SK-N-SH treated with all-trans-retinoic acid at 6 μM for 48 hours (cell line): ENCODE results near the gene WARS2.

Experiments used
- ATAC-seq: fragments of 200-7000 bp; cut with Tn5 transposase; 3 replicates; pipeline ENCODE4 v1.9.1; 2020; ENCODE audit warnings: mild to moderate bottlenecking, moderate library complexity
- ARNTL ChIP-seq: fragments of 450-650 bp; formaldehyde crosslinking; IDR thresholded peaks from 2 replicates; pipeline ENCODE4 v1.5.0; 2020; ENCODE audit warnings: low read depth, mild to moderate bottlenecking, moderate library complexity, borderline replicate concordance
- BACH2 ChIP-seq: fragments of 250-450 bp; sonication (Bioruptor Pico); IDR thresholded peaks from 2 replicates; pipeline ENCODE4 v1.9.0; 2021; ENCODE audit warnings: mild to moderate bottlenecking, borderline replicate concordance
- CSDC2 ChIP-seq: fragments of 250-450 bp; sonication (Bioruptor Pico); IDR thresholded peaks from 2 replicates; pipeline ENCODE4 v1.5.0; 2020; ENCODE audit warnings: mild to moderate bottlenecking, moderate library complexity
- ESRRG ChIP-seq: fragments of 250-450 bp; sonication (Bioruptor Pico); IDR thresholded peaks from 2 replicates; pipeline ENCODE4 v1.6.1; 2021; ENCODE audit warnings: mild to moderate bottlenecking
- GLIS3 ChIP-seq: fragments of 250-450 bp; sonication (Bioruptor Pico); IDR thresholded peaks from 2 replicates; pipeline ENCODE4 v1.5.0; 2020; ENCODE audit warnings: mild to moderate bottlenecking, moderate library complexity
- ISL1 ChIP-seq: fragments of 250-450 bp; sonication (Bioruptor Pico); IDR thresholded peaks from 2 replicates; pipeline ENCODE4 v2.1.2; 2022; ENCODE audit warnings: mild to moderate bottlenecking, moderate library complexity
- OSR1 ChIP-seq: fragments of 250-450 bp; sonication (Bioruptor Pico); IDR thresholded peaks from 2 replicates; pipeline ENCODE4 v1.8.0; 2022; ENCODE audit warnings: moderate library complexity, mild to moderate bottlenecking, inconsistent platforms
- PPARA ChIP-seq: fragments of 250-450 bp; sonication (Bioruptor Pico); IDR thresholded peaks from 2 replicates; pipeline ENCODE4 v1.5.0; 2020; ENCODE audit warnings: mild to moderate bottlenecking, borderline replicate concordance
- RARB ChIP-seq: fragments of 250-450 bp; sonication (Bioruptor Pico); IDR thresholded peaks from 2 replicates; pipeline ENCODE4 v1.8.0; 2021; ENCODE audit warnings: mild to moderate bottlenecking, moderate library complexity
- SNAI2 ChIP-seq: fragments of 250-450 bp; sonication (Bioruptor Pico); IDR thresholded peaks from 2 replicates; pipeline ENCODE4 v1.5.0; 2020; ENCODE audit warnings: mild to moderate bottlenecking, moderate library complexity
- TCF4 ChIP-seq: fragments of 250-450 bp; sonication (Bioruptor Pico); IDR thresholded peaks from 2 replicates; pipeline ENCODE4 v1.8.0; 2021; ENCODE audit warnings: mild to moderate bottlenecking, moderate library complexity, borderline replicate concordance
- TOX ChIP-seq: fragments of 250-450 bp; sonication (Bioruptor Pico); IDR thresholded peaks from 2 replicates; pipeline ENCODE4 v1.8.0; 2021; ENCODE audit warnings: mild to moderate bottlenecking, moderate library complexity, borderline replicate concordance
- ZC3H10 ChIP-seq: fragments of 250-450 bp; sonication (Bioruptor Pico); IDR thresholded peaks from 2 replicates; pipeline ENCODE4 v1.5.1; 2021; ENCODE audit warnings: mild to moderate bottlenecking, moderate library complexity
- ZFP3 ChIP-seq: fragments of 250-450 bp; sonication (Bioruptor Pico); IDR thresholded peaks from 2 replicates; pipeline ENCODE4 v1.5.0; 2020; ENCODE audit warnings: mild to moderate bottlenecking, moderate library complexity
- ZFP30 ChIP-seq: fragments of 450-650 bp; formaldehyde crosslinking; IDR thresholded peaks from 2 replicates; pipeline ENCODE4 v1.5.0; 2022; ENCODE audit warnings: mild to moderate bottlenecking, moderate library complexity
- ZNF565 ChIP-seq: fragments of 450-650 bp; formaldehyde crosslinking; conservative IDR thresholded peaks from 2 replicates; pipeline ENCODE4 v1.5.0; 2020; ENCODE audit warnings: low read depth, mild to moderate bottlenecking, moderate library complexity
- ZNF70 ChIP-seq: fragments of 450-650 bp; formaldehyde crosslinking; IDR thresholded peaks from 2 replicates; pipeline ENCODE4 v1.5.0; 2020; ENCODE audit warnings: mild to moderate bottlenecking, moderate library complexity
- ZNF8 ChIP-seq: fragments of 450-650 bp; formaldehyde crosslinking; IDR thresholded peaks from 2 replicates; pipeline ENCODE4 v1.5.0; 2020; ENCODE audit warnings: mild to moderate bottlenecking, moderate library complexity
- TF ChIP-seq, protein P1 (sequence below): fragments of 250-450 bp; sonication (Bioruptor Pico); IDR thresholded peaks from 2 replicates; pipeline ENCODE4 v1.5.1; 2021; ENCODE audit warnings: mild to moderate bottlenecking, moderate library complexity
- TF ChIP-seq, protein P2 (sequence below): fragments of 250-450 bp; sonication (Bioruptor Pico); IDR thresholded peaks from 2 replicates; pipeline ENCODE4 v1.8.0; 2021; ENCODE audit warnings: low read depth, mild to moderate bottlenecking, moderate library complexity, borderline replicate concordance
- TF ChIP-seq, protein P3 (sequence below): fragments of 250-450 bp; sonication (Bioruptor Pico); IDR thresholded peaks from 2 replicates; pipeline ENCODE4 v1.5.0; 2020; ENCODE audit warnings: mild to moderate bottlenecking, moderate library complexity

The WARS2 gene

DNA sequence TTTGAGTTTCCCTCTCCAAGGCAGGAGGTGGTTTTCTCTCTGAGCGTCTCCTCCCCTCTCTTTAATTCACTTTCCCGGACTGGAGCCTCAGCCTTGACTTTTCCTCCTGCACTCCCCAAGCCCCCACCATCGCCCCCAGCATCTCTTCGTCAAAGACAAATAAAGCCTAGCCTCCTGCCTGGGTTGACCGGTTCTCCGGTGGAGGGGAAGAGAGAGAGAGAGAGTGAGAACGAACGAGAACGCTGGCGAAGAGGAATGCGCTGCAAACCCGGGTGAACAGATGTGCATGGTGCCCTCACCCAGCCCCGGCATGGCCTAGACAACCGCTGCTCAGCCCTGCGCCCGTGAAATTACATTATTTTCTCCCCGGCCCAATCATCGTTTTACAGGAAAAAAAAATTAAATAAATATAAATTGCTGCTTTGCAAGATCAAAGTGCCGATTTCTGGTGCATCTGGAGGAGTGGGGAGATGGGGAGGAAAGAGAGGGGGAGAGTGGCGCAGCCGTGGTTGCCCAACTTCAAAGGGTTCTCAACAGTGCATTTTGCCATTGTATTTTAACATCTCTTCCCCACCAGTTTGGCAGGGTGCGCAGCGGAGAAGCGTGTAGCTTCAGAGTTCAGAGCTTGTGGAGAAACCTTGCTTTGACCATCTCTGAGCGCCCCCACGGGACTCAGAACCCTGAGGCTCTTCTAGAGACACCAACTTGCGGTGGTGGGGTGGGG, 140.9 kb downstream of the WARS2 start:
- ATAC-seq = no peak
- TF ChIP-seq ISL1 (CRISPR knock-in tag) (no peak), CSDC2 (CRISPR knock-in tag) (no peak), OSR1 (CRISPR knock-in tag) (no peak)
- TF ChIP-seq, protein P1, sequence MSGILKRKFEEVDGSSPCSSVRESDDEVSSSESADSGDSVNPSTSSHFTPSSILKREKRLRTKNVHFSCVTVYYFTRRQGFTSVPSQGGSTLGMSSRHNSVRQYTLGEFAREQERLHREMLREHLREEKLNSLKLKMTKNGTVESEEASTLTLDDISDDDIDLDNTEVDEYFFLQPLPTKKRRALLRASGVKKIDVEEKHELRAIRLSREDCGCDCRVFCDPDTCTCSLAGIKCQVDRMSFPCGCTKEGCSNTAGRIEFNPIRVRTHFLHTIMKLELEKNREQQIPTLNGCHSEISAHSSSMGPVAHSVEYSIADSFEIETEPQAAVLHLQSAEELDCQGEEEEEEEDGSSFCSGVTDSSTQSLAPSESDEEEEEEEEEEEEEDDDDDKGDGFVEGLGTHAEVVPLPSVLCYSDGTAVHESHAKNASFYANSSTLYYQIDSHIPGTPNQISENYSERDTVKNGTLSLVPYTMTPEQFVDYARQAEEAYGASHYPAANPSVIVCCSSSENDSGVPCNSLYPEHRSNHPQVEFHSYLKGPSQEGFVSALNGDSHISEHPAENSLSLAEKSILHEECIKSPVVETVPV = no peak

DNA sequence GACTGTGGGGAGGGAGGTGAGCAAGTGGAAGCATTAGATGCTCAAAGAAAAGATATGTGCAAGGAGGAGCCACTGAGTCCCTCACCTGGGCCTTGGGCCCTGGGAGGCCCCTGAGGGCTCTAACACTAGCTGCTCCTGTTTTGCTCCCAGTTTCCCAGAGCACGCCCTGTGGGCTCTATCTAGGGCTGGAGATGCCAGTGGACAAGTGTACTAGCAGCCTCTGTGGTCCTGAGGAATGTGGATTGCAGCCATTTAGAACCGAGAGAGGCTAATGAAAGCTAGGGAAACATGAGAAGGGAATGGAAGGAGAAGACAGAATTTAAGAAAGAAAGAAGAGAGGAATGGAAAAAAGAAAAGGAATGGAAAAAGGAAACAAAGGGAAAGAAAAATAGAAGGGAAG, 142.3 kb downstream of the WARS2 start:
- ATAC-seq = no peak
- no peak for TF ChIP-seq RARB (CRISPR knock-in tag)
- TF ChIP-seq ZNF70 (CRISPR knock-in tag) = no peak
- no peak for TF ChIP-seq ZFP3 (CRISPR knock-in tag)
- TF ChIP-seq ESRRG = no peak
- TF ChIP-seq, protein P2, sequence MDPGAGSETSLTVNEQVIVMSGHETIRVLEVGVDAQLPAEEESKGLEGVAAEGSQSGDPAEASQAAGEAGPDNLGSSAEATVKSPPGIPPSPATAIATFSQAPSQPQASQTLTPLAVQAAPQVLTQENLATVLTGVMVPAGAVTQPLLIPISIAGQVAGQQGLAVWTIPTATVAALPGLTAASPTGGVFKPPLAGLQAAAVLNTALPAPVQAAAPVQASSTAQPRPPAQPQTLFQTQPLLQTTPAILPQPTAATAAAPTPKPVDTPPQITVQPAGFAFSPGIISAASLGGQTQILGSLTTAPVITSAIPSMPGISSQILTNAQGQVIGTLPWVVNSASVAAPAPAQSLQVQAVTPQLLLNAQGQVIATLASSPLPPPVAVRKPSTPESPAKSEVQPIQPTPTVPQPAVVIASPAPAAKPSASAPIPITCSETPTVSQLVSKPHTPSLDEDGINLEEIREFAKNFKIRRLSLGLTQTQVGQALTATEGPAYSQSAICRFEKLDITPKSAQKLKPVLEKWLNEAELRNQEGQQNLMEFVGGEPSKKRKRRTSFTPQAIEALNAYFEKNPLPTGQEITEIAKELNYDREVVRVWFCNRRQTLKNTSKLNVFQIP (CRISPR knock-in tag) = no peak
- TF ChIP-seq PPARA (CRISPR knock-in tag) = no peak
- no peak for TF ChIP-seq BACH2 (CRISPR knock-in tag)
- TF ChIP-seq ARNTL = no peak
- no peak for TF ChIP-seq ZNF8 (CRISPR knock-in tag)

DNA sequence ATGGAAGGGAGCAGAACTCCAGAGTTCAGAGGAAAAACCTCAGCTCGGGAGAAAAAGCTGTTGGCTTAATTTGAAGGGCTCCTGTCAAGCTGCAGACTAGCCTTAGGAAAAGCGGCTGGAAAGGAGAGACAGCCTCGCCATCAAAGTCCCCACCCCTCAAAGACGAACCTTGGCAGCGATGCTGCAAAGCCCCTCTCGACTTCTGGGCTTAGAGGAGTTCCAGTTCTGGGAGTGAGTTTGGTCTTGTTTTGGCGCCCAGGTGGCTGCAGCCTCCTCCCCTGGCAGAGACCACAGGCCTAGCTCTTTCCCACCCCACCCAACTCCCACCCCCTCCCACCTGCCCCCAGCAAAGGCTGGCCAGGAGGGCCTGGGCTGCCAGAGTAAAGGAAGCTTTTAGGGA, 143.2 kb downstream of the WARS2 start:
- TF ChIP-seq SNAI2 (CRISPR knock-in tag) (no peak), TOX (no peak), ZNF70 (CRISPR knock-in tag) (no peak), RARB (CRISPR knock-in tag) (no peak), ZFP30 (CRISPR knock-in tag) (no peak)
- ATAC-seq = no peak

DNA sequence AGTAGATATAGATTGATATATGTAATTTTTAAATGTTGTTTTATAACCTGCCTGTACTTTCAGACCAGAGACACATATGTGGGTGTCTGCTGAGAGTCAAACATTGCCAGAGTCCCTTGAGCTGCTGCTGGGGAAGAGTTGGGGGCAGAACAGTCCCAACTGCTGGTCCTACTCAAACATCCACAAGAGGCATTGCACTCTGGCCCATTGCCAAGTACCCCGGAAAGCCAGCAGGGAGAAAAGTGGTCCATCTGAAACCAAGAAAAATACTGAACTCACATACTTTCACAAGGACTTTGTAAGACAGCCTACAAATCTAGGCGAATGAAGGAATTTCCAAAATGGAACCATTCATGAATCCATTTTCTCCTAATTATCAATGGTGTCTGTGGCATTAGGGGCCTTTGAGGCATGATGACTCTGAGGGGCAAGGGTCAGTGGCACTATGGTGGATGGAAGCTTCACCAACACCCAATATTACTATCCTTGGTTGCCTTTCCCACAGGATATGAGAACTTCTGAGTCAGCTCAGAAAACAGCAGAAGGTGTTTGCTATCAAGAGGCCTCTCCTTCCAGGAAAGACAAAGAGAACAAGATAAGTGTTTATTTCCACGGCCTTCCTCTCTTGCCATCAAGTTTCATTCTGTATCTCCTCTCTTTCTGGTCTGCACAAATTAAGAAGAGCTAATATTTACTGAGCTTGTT, 145.0 kb downstream of the WARS2 start:
- TF ChIP-seq CSDC2 (CRISPR knock-in tag) (no peak), SNAI2 (CRISPR knock-in tag) (no peak), GLIS3 (no peak), ESRRG (no peak), TCF4 (CRISPR knock-in tag) (no peak), ARNTL (no peak), ZNF565 (CRISPR knock-in tag) (no peak), OSR1 (CRISPR knock-in tag) (no peak)
- TF ChIP-seq, protein P3, sequence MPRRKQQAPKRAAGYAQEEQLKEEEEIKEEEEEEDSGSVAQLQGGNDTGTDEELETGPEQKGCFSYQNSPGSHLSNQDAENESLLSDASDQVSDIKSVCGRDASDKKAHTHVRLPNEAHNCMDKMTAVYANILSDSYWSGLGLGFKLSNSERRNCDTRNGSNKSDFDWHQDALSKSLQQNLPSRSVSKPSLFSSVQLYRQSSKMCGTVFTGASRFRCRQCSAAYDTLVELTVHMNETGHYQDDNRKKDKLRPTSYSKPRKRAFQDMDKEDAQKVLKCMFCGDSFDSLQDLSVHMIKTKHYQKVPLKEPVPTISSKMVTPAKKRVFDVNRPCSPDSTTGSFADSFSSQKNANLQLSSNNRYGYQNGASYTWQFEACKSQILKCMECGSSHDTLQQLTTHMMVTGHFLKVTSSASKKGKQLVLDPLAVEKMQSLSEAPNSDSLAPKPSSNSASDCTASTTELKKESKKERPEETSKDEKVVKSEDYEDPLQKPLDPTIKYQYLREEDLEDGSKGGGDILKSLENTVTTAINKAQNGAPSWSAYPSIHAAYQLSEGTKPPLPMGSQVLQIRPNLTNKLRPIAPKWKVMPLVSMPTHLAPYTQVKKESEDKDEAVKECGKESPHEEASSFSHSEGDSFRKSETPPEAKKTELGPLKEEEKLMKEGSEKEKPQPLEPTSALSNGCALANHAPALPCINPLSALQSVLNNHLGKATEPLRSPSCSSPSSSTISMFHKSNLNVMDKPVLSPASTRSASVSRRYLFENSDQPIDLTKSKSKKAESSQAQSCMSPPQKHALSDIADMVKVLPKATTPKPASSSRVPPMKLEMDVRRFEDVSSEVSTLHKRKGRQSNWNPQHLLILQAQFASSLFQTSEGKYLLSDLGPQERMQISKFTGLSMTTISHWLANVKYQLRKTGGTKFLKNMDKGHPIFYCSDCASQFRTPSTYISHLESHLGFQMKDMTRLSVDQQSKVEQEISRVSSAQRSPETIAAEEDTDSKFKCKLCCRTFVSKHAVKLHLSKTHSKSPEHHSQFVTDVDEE = no peak
- no peak for ATAC-seq

DNA sequence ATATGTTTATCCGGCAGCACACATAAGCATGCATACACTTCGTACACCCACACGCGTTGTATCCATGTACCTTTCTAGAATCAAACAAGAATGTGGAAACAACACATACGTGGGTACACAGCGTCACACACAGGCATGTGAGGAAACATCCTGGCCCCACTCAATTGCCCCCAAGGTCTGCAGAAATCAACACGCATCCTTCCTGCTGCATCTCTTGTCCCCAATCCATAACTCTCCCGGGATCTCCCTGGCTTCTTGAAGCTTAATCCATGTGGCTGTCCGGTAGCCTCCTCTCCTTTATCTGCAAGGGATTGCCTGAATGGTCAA, 146.8 kb downstream of the WARS2 start:
- no peak for ATAC-seq
- TF ChIP-seq BACH2 (CRISPR knock-in tag) (no peak), ZNF8 (CRISPR knock-in tag) (no peak), ESRRG (no peak), PPARA (CRISPR knock-in tag) (no peak), ZFP30 (CRISPR knock-in tag) (no peak), TCF4 (CRISPR knock-in tag) (no peak), ZC3H10 (CRISPR knock-in tag) (no peak), CSDC2 (CRISPR knock-in tag) (no peak), TOX (no peak), ZNF565 (CRISPR knock-in tag) (no peak), OSR1 (CRISPR knock-in tag) (no peak)
- TF ChIP-seq, protein P2 (CRISPR knock-in tag) = no peak
- TF ChIP-seq, protein P3 = no peak
- TF ChIP-seq, protein P1 = no peak
